Measurements from ENCODE around the gene POU3F2.

DNA sequence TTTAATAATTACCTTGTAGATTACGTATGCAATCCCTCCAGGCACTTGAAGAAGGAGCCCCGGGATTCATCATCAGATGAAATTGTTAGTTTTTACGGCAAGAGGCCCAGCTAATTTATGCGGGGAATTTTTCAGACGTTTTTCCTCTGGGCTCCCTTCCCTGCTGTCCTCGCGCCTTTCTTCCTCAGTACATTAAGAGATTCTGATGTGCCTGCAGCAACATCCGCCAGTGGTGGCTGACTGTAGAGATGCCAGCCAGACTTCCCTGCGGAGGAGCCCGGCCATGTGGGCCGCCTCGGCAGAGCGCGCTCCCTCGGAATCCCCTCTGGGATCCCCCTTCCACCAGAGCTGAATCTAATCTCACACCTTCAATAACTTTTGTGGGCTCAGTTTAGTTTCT lies 46.4 kb upstream of the POU3F2 start:
- TF ChIP-seq, protein P1, sequence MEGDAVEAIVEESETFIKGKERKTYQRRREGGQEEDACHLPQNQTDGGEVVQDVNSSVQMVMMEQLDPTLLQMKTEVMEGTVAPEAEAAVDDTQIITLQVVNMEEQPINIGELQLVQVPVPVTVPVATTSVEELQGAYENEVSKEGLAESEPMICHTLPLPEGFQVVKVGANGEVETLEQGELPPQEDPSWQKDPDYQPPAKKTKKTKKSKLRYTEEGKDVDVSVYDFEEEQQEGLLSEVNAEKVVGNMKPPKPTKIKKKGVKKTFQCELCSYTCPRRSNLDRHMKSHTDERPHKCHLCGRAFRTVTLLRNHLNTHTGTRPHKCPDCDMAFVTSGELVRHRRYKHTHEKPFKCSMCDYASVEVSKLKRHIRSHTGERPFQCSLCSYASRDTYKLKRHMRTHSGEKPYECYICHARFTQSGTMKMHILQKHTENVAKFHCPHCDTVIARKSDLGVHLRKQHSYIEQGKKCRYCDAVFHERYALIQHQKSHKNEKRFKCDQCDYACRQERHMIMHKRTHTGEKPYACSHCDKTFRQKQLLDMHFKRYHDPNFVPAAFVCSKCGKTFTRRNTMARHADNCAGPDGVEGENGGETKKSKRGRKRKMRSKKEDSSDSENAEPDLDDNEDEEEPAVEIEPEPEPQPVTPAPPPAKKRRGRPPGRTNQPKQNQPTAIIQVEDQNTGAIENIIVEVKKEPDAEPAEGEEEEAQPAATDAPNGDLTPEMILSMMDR (IDR thresholded peaks at IDR 0.05): no peak
- TF ChIP-seq EP300 (IDR thresholded peaks at IDR 0.05): no peak
